ENCODE data around the gene PACRG. TPM values are rescaled to one million over a fixed set of nuclear protein-coding genes. Genes with fewer than 3 reads are reported as not detected.

PACRG gene
- total and polyA plus RNA-seq, 3 donors from 2014 or later, result 54.0 to 84.6 (median 81.7) TPM

GRCh38 chr6:163342571-163343539, 615.1 kb downstream of the PACRG start:
- no peak overlapping the region for H3K27ac ChIP-seq

GRCh38 chr6:163343609-163344008, 615.8 kb downstream of the PACRG start:
- Histone ChIP-seq H3K9me3 (no peaks in the 10 kb centered on the region), H3K4me3 (no peak overlapping the region), H3K27me3 (no peaks in the 10 kb centered on the region), H3K4me1 (peaks cover 5% of the 10 kb centered on the region), H3K27ac (no peak overlapping the region), H3K36me3 (ENCODE audit: low read depth, missing control alignments) (no peaks in the 10 kb centered on the region)
- 63 to 83% methylated on average over 3 to 8 of the region's 8 CpGs for WGBS, 2 donors
- intact Hi-C loops (cut with DNase I; ENCODE audit: low total_unique reads), result no loop called here
- no peak for TF ChIP-seq POLR2A (IDR thresholded peaks at IDR 0.05)
- no peak for TF ChIP-seq CTCF (IDR thresholded peaks at IDR 0.05)
- no peak for DNase-seq

More at GRCh38 chr6:163342571-163343539, 615.1 kb downstream of the PACRG start:
- intact Hi-C loops (cut with DNase I; ENCODE audit: low total_unique reads), result no loop called here
- H3K4me3 ChIP-seq, result no peak overlapping the region
- DNase-seq, result no peak
- 91 to 97% methylated on average over 21 to 24 of the region's 24 CpGs for WGBS, 2 donors
- no peaks in the 10 kb centered on the region for H3K36me3 ChIP-seq (ENCODE audit: low read depth, missing control alignments)
- H3K27me3 ChIP-seq, result no peaks in the 10 kb centered on the region
- H3K9me3 ChIP-seq, result no peaks in the 10 kb centered on the region
- H3K4me1 ChIP-seq, result no peaks in the 10 kb centered on the region
- TF ChIP-seq POLR2A (IDR thresholded peaks at IDR 0.05) (no peak), CTCF (IDR thresholded peaks at IDR 0.05) (no peak)

DNA sequence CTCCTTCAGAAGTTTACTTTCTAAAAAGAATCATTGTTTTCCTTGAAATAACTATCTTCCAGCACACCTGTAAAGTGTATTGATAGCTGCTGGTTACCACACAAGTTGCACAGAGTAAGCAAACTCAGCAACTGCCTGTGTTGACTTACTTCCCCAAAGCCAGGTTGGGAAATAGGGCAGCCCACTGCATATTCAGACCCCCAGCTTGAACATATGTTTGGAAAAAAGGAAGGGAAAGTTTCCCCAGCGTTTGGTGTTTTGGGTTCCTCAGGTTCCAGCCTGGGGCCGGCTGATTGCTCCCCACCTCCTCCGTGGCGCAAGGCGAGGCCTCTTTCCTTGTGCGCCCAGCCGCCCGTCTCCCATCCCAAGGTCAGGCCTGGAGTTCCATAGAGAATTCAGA, 616.6 kb downstream of the PACRG start:
- Histone ChIP-seq H3K27ac (no peak overlapping the region), H3K4me3 (no peak overlapping the region), H3K9me3 (no peaks in the 10 kb centered on the region), H3K36me3 (ENCODE audit: low read depth, missing control alignments) (no peaks in the 10 kb centered on the region), H3K27me3 (no peaks in the 10 kb centered on the region), H3K4me1 (peaks cover 9% of the 10 kb centered on the region)
- TF ChIP-seq CTCF (IDR thresholded peaks at IDR 0.05), result no peak
- no peak for TF ChIP-seq POLR2A (IDR thresholded peaks at IDR 0.05)
- WGBS, 2 donors, result 91 to 98% methylated on average over 8 of the region's 8 CpGs
- DNase-seq, result no peak
- intact Hi-C loops (cut with DNase I; ENCODE audit: low total_unique reads), result no loop called here

GRCh38 chr6:163345931-163346330, 618.2 kb downstream of the PACRG start:
- peaks cover 23% of the 10 kb centered on the region for H3K4me1 ChIP-seq
- no peaks in the 10 kb centered on the region for H3K27me3 ChIP-seq
- H3K9me3 ChIP-seq, result no peaks in the 10 kb centered on the region
- no peak overlapping the region for H3K27ac ChIP-seq
- H3K4me3 ChIP-seq, result no peak overlapping the region
- H3K36me3 ChIP-seq (ENCODE audit: low read depth, missing control alignments), result no peaks in the 10 kb centered on the region
- WGBS, 2 donors, result 78 to 92% methylated on average over 7 to 8 of the region's 8 CpGs
- intact Hi-C loops (cut with DNase I; ENCODE audit: low total_unique reads), result no loop called here
- no peak for TF ChIP-seq CTCF (IDR thresholded peaks at IDR 0.05)
- TF ChIP-seq POLR2A (IDR thresholded peaks at IDR 0.05), result no peak
- no peak for DNase-seq

All from testis (tissue), 3 donors.